H1 (cell line): ENCODE results near the gene SRMS. TPM values are rescaled to one million over a fixed set of nuclear protein-coding genes. Genes with fewer than 3 reads are reported as not detected.

Source experiments
- CTCF ChIA-PET: fragments of 300-600 bp; sonication (Branson Sonifier 250); formaldehyde crosslinking; loops from one replicate; lab custom pipeline; 2021; ENCODE audit not compliant: partially characterized antibody; lab: Charles Lee
- POLR2A ChIA-PET: fragments of 300-600 bp; sonication (Branson Sonifier 250); formaldehyde crosslinking; loops from one replicate; lab custom pipeline; 2021; ENCODE audit warnings: inconsistent platforms; ENCODE audit not compliant: partially characterized antibody; lab: Charles Lee
- DNase-seq, 2 experiments: peaks; one replicate each; pipeline versions ENCODE4 v3.0.0 to v3.0.0-alpha.2; 2010 to 2022; ENCODE audit warnings: low spot score in 2 of 2, low read depth in 1 of 2, mixed read lengths in 1 of 2
- FAIRE-seq: peaks from 2 replicates; lab custom pipeline; 2011; peaks lifted over from hg19 to GRCh38; lab: Jason Lieb, UNC
- H2AFZ ChIP-seq: 2 replicates; pipeline ENCODE4 v1.8.1; 2012; ENCODE audit warnings: low read length, inconsistent platforms
- H2AK5ac ChIP-seq: 2 replicates; pipeline ENCODE4 v1.6.1; 2013; ENCODE audit warnings: low read depth, low read length
- H2BK120ac ChIP-seq: replicated peaks from 2 replicates; pipeline ENCODE3; 2013; ENCODE audit warnings: low read depth, low read length, inconsistent platforms
- H2BK12ac ChIP-seq: 2 replicates; pipeline ENCODE4 v1.6.1; 2013; ENCODE audit warnings: low read depth, low read length
- H2BK15ac ChIP-seq: 2 replicates; pipeline ENCODE4 v1.6.1; 2013; ENCODE audit warnings: low read length
- H2BK20ac ChIP-seq: 2 replicates; pipeline ENCODE4 v1.6.1; 2013; ENCODE audit warnings: low read length
- H2BK5ac ChIP-seq: 2 replicates; pipeline ENCODE4 v1.6.1; 2013; ENCODE audit warnings: low read depth, low read length
- H3K14ac ChIP-seq: 2 replicates; pipeline ENCODE4 v1.6.1; 2013; ENCODE audit warnings: inconsistent platforms; ENCODE audit not compliant: insufficient read length
- H3K18ac ChIP-seq: 2 replicates; pipeline ENCODE4 v1.6.1; 2013; ENCODE audit warnings: low read length; ENCODE audit errors: extremely low read depth
- H3K23ac ChIP-seq: 2 replicates; pipeline ENCODE4 v1.6.1; 2013; ENCODE audit warnings: inconsistent platforms; ENCODE audit not compliant: insufficient read length
- H3K23me2 ChIP-seq: 2 replicates; pipeline ENCODE4 v1.6.1; 2013; ENCODE audit warnings: low read depth, low read length
- H3K27ac ChIP-seq: 2 replicates; pipeline ENCODE4 v1.6.1; 2011; ENCODE audit warnings: low read depth, low read length, inconsistent platforms
- H3K27me3 ChIP-seq, 4 experiments: replicated peaks in 1 of 4; 1 replicate in 1 of 4; 2 replicates in 3 of 4; pipeline versions ENCODE4 v1.6.1 to v1.8.1; 2011 to 2013; ENCODE audit warnings: low read length in 3 of 4, mild to moderate bottlenecking in 3 of 4, inconsistent platforms in 2 of 4, mixed read lengths in 2 of 4, moderate library complexity in 1 of 4; ENCODE audit not compliant: control insufficient read depth in 3 of 4, insufficient read depth in 3 of 4; ENCODE audit errors: extremely low read depth in 1 of 4
- H3K36me3 ChIP-seq, 4 experiments: 2 replicates each; pipeline versions ENCODE4 v1.6.1 to v1.8.1; 2011 to 2013; ENCODE audit warnings: mild to moderate bottlenecking in 4 of 4, low read length in 3 of 4, moderate library complexity in 2 of 4, control low read depth in 1 of 4, inconsistent platforms in 1 of 4; ENCODE audit not compliant: insufficient read depth in 4 of 4, control insufficient read depth in 2 of 4
- H3K4ac ChIP-seq: replicated peaks from 2 replicates; pipeline ENCODE3; 2013; ENCODE audit warnings: low read length, low read depth, mixed read lengths, inconsistent platforms; ENCODE audit not compliant: insufficient read length
- H3K4me1 ChIP-seq, 4 experiments: replicated peaks in 1 of 4; 1 replicate in 1 of 4; 2 replicates in 3 of 4; pipeline versions ENCODE4 v1.6.1 to v1.8.1; 2011 to 2013; ENCODE audit warnings: low read length in 3 of 4, inconsistent platforms in 2 of 4, mixed read lengths in 1 of 4; ENCODE audit not compliant: insufficient read depth in 4 of 4, control insufficient read depth in 3 of 4
- H3K4me2 ChIP-seq, 2 experiments: 2 replicates each; pipeline versions ENCODE4 v1.6.1 to v1.8.1; 2011 to 2013; ENCODE audit warnings: low read depth in 2 of 2, low read length in 2 of 2, control low read depth in 1 of 2, inconsistent platforms in 1 of 2, mild to moderate bottlenecking in 1 of 2; ENCODE audit not compliant: insufficient read depth in 1 of 2
- H3K4me3 ChIP-seq, 4 experiments: fragments of 200-600, 300-600 bp in 1 of 4; sonication (generic), shearing (Covaris generic), sonication (Bioruptor Twin) in 1 of 4; 2 replicates each; pipeline versions ENCODE4 v1.5.1 to v1.8.1; 2011 to 2016; ENCODE audit warnings: low read length in 4 of 4, low read depth in 3 of 4, control low read depth in 2 of 4, inconsistent platforms in 2 of 4, mild to moderate bottlenecking in 2 of 4, mixed read lengths in 1 of 4, moderate library complexity in 1 of 4; ENCODE audit not compliant: insufficient read depth in 2 of 4; ENCODE audit errors: extremely low read depth in 1 of 4
- H3K56ac ChIP-seq: replicated peaks from 2 replicates; pipeline ENCODE3; 2013; ENCODE audit warnings: low read depth, mild to moderate bottlenecking, mixed read lengths, low read length, inconsistent platforms; ENCODE audit not compliant: insufficient read length
- H3K79me1 ChIP-seq: 2 replicates; pipeline ENCODE4 v1.6.1; 2013; ENCODE audit warnings: low read depth, low read length, control low read depth
- H3K79me2 ChIP-seq, 2 experiments: 2 replicates each; pipeline versions ENCODE4 v1.6.1 to v1.8.1; 2012 to 2013; ENCODE audit warnings: low read length in 2 of 2, mild to moderate bottlenecking in 2 of 2, inconsistent platforms in 1 of 2; ENCODE audit not compliant: insufficient read depth in 2 of 2, control insufficient read depth in 1 of 2
- H3K9ac ChIP-seq, 4 experiments: replicated peaks in 1 of 4; 1 replicate in 1 of 4; 2 replicates in 3 of 4; pipeline versions ENCODE4 v1.6.1 to v1.8.1; 2011 to 2013; ENCODE audit warnings: low read depth in 3 of 4, low read length in 3 of 4, control low read depth in 2 of 4, mild to moderate bottlenecking in 2 of 4, moderate library complexity in 2 of 4, inconsistent platforms in 1 of 4; ENCODE audit errors: extremely low read depth in 1 of 4
- H3K9me3 ChIP-seq, 2 experiments: 2 replicates each; pipeline versions ENCODE4 v1.6.1 to v1.8.1; 2012 to 2013; ENCODE audit warnings: mild to moderate bottlenecking in 2 of 2, moderate library complexity in 2 of 2, control low read depth in 1 of 2, inconsistent platforms in 1 of 2, low read depth in 1 of 2, low read length in 1 of 2, mixed read lengths in 1 of 2; ENCODE audit not compliant: insufficient read depth in 2 of 2
- H4K20me1 ChIP-seq, 2 experiments: replicated peaks in 1 of 2; 2 replicates each; pipeline versions ENCODE3 to v1.8.1; 2011 to 2013; ENCODE audit warnings: inconsistent platforms in 2 of 2, low read length in 2 of 2, mild to moderate bottlenecking in 1 of 2; ENCODE audit not compliant: insufficient read depth in 2 of 2, control insufficient read depth in 1 of 2
- H4K5ac ChIP-seq: 2 replicates; pipeline ENCODE4 v1.6.1; 2013; ENCODE audit warnings: low read length, low read depth, mixed read lengths, inconsistent platforms; ENCODE audit not compliant: insufficient read length
- H4K8ac ChIP-seq: 2 replicates; pipeline ENCODE4 v1.8.0; 2013; ENCODE audit warnings: mild to moderate bottlenecking, moderate library complexity, low read length, inconsistent platforms; ENCODE audit not compliant: insufficient read depth; ENCODE audit errors: extremely low read depth
- H4K91ac ChIP-seq: replicated peaks from 2 replicates; pipeline ENCODE3; 2013; ENCODE audit warnings: low read length, mixed read lengths, inconsistent platforms; ENCODE audit not compliant: insufficient read length
- CEBPB ChIP-seq: IDR thresholded peaks from 2 replicates; pipeline ENCODE4 v1.6.1; 2012; ENCODE audit warnings: low read depth, low read length
- EP300 ChIP-seq, 2 experiments: IDR thresholded peaks; 1 replicate in 1 of 2; 2 replicates in 1 of 2; pipeline ENCODE4 v1.6.1; 2011 to 2012; ENCODE audit warnings: low read depth in 2 of 2, low read length in 2 of 2, mild to moderate bottlenecking in 2 of 2, borderline replicate concordance in 1 of 2, inconsistent platforms in 1 of 2, moderate library complexity in 1 of 2
- PHF8 ChIP-seq: fragments of 200-600 bp; sonication (generic); conservative IDR thresholded peaks from 2 replicates; pipeline ENCODE4 v1.7.1; 2012; ENCODE audit warnings: low read depth, mild to moderate bottlenecking, inconsistent platforms, low read length, moderate library complexity
- POLR2AphosphoS5 ChIP-seq: IDR thresholded peaks from 2 replicates; pipeline ENCODE4 v1.6.1; 2011; ENCODE audit warnings: low read depth, low read length
- RAD21 ChIP-seq, 2 experiments: IDR thresholded peaks in 1 of 2; conservative IDR thresholded peaks in 1 of 2; 2 replicates each; pipeline ENCODE4 v1.6.1; 2011; ENCODE audit warnings: low read depth in 2 of 2, low read length in 2 of 2, improper control_type of control experiment in 1 of 2, inconsistent platforms in 1 of 2, mild to moderate bottlenecking in 1 of 2, moderate library complexity in 1 of 2
- RXRA ChIP-seq: IDR thresholded peaks from 2 replicates; pipeline ENCODE4 v1.6.1; 2011; ENCODE audit warnings: low read depth, mild to moderate bottlenecking, low read length, moderate library complexity; ENCODE audit not compliant: insufficient read depth
- SP1 ChIP-seq: IDR thresholded peaks from 2 replicates; pipeline ENCODE4 v1.6.1; 2011; ENCODE audit warnings: low read depth, low read length
- SRF ChIP-seq: IDR thresholded peaks from 2 replicates; pipeline ENCODE4 v1.6.1; 2011; ENCODE audit warnings: mild to moderate bottlenecking, low read depth, low read length, moderate library complexity
- SUZ12 ChIP-seq: fragments of 200-600 bp; sonication (generic); IDR thresholded peaks from 2 replicates; pipeline ENCODE4 v1.6.1; 2012; ENCODE audit warnings: mild to moderate bottlenecking, inconsistent platforms, low read length, moderate library complexity, mixed read lengths
- TBP ChIP-seq: IDR thresholded peaks from 2 replicates; pipeline ENCODE4 v1.6.1; 2011; ENCODE audit warnings: low read depth, low read length, improper control_type of control experiment
- TEAD4 ChIP-seq: IDR thresholded peaks from 2 replicates; pipeline ENCODE4 v1.6.1; 2012; ENCODE audit warnings: low read depth, low read length, inconsistent platforms, mixed read lengths
- WGBS, 2 experiments: shearing (Covaris generic) in 1 of 2; methylation state at CpG; one replicate each; pipeline versions ENCODE4 v1.1.6 to v1.1.7; 2013 to 2015; ENCODE audit warnings: low lambda C conversion rate in 2 of 2, mixed read lengths in 2 of 2, inconsistent platforms in 1 of 2, low coverage in 1 of 2, missing lambda C conversion rate in 1 of 2; ENCODE audit not compliant: insufficient replicate concordance in 2 of 2, insufficient coverage in 1 of 2, insufficient read length in 1 of 2; ENCODE audit errors: extremely low coverage in 1 of 2, missing lambda C conversion rate in 1 of 2; 5-methylcytosine and 5-hydroxymethylcytosine counted together
- polyA plus RNA-seq, 7 experiments: library from polyadenylated mRNA; depleted of rRNA in 3 of 7; stranded (reverse) in 5 of 7; unstranded in 2 of 7; fragments of >200 nt in 5 of 7; fragments of 200-250 nt in 2 of 7; gene quantifications; 1 replicate in 5 of 7; 2 replicates in 1 of 7; 4 replicates in 1 of 7; pipeline versions ENCODE4 v1.2.1 to v1.2.3, GENCODE V29; 2011 to 2013; ENCODE audit warnings: missing spikeins in 2 of 7, mixed read lengths in 2 of 7
- total RNA-seq: library from RNA; stranded (reverse); fragmentation: NEBNext Ultra II Directional; extraction: Animal tissue kit (Norgen Biotek cat#: 25700); gene quantifications from 2 replicates; pipeline ENCODE4 v1.2.1, GENCODE V29; 2021

SRMS gene
- total and polyA plus RNA-seq, 2 of the 8 experiments (the other 6 are each of a cell fraction or from before 2014, with no cell fraction given): 0.39 to 0.76 TPM

- Histone ChIP-seq H3K36me3 (no peaks in the 10 kb centered on the region; a peak in 1 of 8 replicates), H4K8ac (peak overlapping the region; percentile 51), H2BK20ac (no peak overlapping the region), H3K4me2 (no peak overlapping the region), H3K56ac (no peak overlapping the region), H3K27ac (no peak overlapping the region), H2BK12ac (no peak overlapping the region), H3K27me3 (no peaks in the 10 kb centered on the region; a peak in 1 of 7 replicates), H3K9ac (no peak overlapping the region), H4K20me1 (peaks cover 0 to 3% of the 10 kb centered on the region in 2 experiments), H3K9me3 (no peaks in the 10 kb centered on the region), H2BK120ac (no peak overlapping the region), H3K4me1 (peaks cover 0 to 3% (median 1%) of the 10 kb centered on the region in 4 experiments; a peak in 3 of 7 replicates), H3K79me2 (no peaks in the 10 kb centered on the region), H2AK5ac (no peak overlapping the region), H3K14ac (no peak overlapping the region), H3K23ac (no peak overlapping the region), H3K79me1 (no peaks in the 10 kb centered on the region), H4K5ac (no peak overlapping the region), H3K4ac (no peak overlapping the region), H3K18ac (no peak overlapping the region), H2AFZ (no peak overlapping the region), H3K23me2 (no peaks in the 10 kb centered on the region), H2BK15ac (no peak overlapping the region), H4K91ac (no peak overlapping the region), H2BK5ac (no peak overlapping the region), H3K4me3 (no peak overlapping the region)
- CTCF ChIA-PET: interaction anchor here (2.6 kb wide), 1 partner anchor 30 kb away, joined by 8 read pairs; no protein-coding TSS in a partner anchor
- FAIRE-seq (no peak), DNase-seq (no peak)
- POLR2A ChIA-PET: interaction anchor here (0.6 to 1.6 kb wide), 3 partner anchors 12 to 174 kb away, joined by 3 to 5 read pairs (median 4); no protein-coding TSS in a partner anchor
- WGBS, 2 experiments: 93% methylated on average over 25 of the region's 43 CpGs; no CpG with 5 or more reads in 1 of the 2 experiments
- TF ChIP-seq RAD21 (IDR thresholded peaks at IDR 0.05 in 1 of 2, conservative IDR thresholded peaks at IDR 0.05 in 1 of 2; ENCODE audit: low read depth in 2 of 2, low read length in 2 of 2) (no peak), RXRA (no peak), TBP (no peak), TEAD4 (no peak), CEBPB (no peak), SRF (no peak), EP300 (IDR thresholded peaks at IDR 0.05; ENCODE audit: borderline replicate concordance in 1 of 2, low read depth in 2 of 2, low read length in 2 of 2) (no peak), POLR2AphosphoS5 (no peak), SP1 (no peak), SUZ12 (no peak), PHF8 (no peak)
Observed at GRCh38 chr20:63568170-63568981, 20.8 kb upstream of the SRMS start.
